HG02943 (cell line): Measurements from ENCODE around the gene BEST1.

Source experiments
- ATAC-seq: cut with Tn5 transposase; IDR thresholded peaks from one replicate; pipeline ENCODE4 v1.9.1; 2021; ENCODE audit warnings: mild to moderate bottlenecking, low read depth, moderate library complexity; ENCODE audit not compliant: unreplicated experiment

BEST1 gene

DNA sequence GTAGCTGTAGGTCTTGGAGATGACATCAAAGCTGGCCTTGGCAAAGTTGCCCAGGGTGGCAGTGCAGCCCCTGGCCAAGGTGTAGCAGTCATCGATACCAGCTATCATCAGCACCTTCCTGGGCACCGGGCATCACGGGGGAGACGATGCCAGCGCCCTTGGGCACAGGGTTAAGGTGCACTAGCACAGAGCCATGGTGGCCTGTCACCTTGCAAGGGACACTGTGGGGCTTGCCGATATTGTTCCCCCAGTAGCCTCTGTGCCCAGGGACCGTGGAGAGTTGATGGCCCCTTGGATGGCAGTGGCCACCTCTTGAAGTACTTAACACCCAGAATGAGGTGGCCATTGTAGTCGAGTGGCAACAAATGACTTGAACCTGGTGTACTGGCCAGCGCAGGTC, 61.7 kb downstream of the BEST1 start:
- no peak for ATAC-seq

DNA sequence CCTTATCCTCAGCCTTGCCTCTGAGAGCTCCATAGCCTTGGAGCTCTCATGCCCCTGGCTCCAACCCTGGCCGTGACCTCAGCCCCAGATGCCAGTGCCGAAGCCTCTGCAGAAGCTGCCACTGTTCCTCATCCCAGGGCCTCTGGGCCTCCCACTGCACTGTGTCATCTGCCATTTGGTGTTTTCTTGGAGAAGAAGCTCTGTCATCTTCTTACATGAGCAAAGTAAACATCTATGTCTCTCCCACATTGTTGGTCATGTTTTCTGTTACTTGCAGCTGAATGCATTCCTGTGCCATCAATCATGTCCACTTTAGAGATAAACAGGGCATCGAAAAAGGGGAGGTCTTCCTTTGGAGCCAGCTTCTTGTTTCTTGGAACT, 62.3 kb downstream of the BEST1 start:
- ATAC-seq, result no peak

DNA sequence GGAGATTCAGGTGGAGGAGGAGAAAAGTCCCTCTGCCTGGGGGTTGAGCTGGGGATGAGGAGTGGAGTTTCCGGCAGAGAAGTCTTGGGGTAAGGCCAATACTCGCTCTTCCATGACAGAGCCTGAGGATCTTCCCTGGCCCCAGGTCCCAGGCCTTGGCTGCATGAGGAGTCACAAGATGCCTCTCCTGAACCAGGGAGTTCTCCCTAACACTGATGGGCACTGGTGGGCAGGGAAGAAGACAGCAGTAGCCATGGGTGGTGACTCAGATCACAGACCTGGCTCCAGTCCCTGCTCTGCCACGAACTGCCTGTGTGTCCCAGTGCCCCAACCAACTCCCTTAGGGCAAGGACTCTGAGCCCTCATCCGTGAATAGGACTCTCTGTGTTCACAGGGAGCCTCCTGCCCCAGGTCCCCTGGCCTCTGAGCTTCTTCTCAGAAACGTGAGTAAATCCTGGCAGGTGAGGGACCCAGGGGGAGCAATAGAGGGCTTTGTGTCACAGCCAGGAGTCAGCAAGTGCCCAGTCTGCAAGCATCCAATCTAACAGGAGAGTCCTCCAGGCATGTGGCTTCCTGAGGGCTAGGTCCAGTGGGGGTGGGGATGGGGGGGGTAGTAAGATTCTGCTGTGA, 62.8 kb downstream of the BEST1 start:
- no peak for ATAC-seq
